Adipocyte (in vitro differentiated cells): ENCODE measurements around the gene ZDHHC13.
"Not testable (repeated sequence)": the region's sequence is repeated elsewhere in the genome, so short reads cannot be mapped to it uniquely, and the experiment has no call there.

Experiments used
- DNase-seq: peaks from one replicate; pipeline ENCODE4 v3.0.0-alpha.2; 2015; ENCODE audit warnings: low read depth
- H3K27me3 ChIP-seq: replicated peaks from 2 replicates; pipeline ENCODE4 v1.7.0; 2013; ENCODE audit warnings: mild to moderate bottlenecking, low read length, moderate library complexity; ENCODE audit not compliant: control insufficient read depth, insufficient read depth
- H3K36me3 ChIP-seq: 2 replicates; pipeline ENCODE4 v1.7.0; 2013; ENCODE audit warnings: low read length, mild to moderate bottlenecking, moderate library complexity; ENCODE audit not compliant: control insufficient read depth, insufficient read depth, severe bottlenecking
- H3K4me1 ChIP-seq: 2 replicates; pipeline ENCODE4 v1.7.0; 2013; ENCODE audit warnings: mild to moderate bottlenecking, low read length, moderate library complexity; ENCODE audit not compliant: control insufficient read depth, insufficient read depth
- H3K4me3 ChIP-seq: 2 replicates; pipeline ENCODE4 v1.7.0; 2013; ENCODE audit warnings: mild to moderate bottlenecking, low read length, moderate library complexity
- H3K9ac ChIP-seq: 2 replicates; pipeline ENCODE4 v1.7.0; 2013; ENCODE audit warnings: mild to moderate bottlenecking, low read length, moderate library complexity
- H3K9me3 ChIP-seq: 2 replicates; pipeline ENCODE4 v1.7.0; 2013; ENCODE audit warnings: mild to moderate bottlenecking, low read length, moderate library complexity; ENCODE audit not compliant: control insufficient read depth

The ZDHHC13 gene

DNA sequence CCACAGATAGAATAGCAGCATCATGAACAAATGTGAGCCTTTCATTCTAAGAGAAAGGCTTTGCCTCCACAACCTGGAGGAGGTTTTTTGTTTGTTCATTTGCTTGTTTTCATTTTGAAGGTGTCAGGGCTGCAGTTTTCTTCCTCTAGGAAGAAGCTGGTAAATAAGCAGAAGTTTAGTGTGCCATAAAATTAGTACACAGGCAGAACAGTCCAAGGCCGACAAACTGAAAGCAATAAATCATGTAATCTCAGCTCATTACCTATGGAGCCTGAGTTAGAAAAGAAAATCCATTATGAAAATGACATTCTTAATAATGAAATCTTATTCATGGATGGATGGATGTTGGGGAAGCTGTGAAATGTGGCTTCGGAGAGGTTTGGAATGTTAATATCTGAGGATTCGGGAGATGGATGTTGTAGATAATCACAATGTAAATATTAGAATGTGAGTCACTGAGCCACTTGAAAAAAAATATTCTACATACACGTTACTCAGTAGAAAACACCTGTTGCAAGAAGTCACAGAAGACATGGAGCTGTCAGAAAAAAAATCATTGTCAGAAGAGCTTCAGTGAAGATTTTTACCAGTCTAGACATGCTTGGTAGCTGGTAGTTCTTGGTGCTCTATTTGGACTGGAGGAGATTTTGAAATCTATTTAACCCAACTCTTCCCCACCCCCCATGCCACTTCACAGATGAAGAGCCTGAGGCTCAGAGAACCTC is 15.0 kb upstream of the ZDHHC13 start:
- Histone ChIP-seq H3K27me3 (peaks cover 77% of the 10 kb centered on the region), H3K4me3 (no peak overlapping the region)
- DNase-seq: no peak

DNA sequence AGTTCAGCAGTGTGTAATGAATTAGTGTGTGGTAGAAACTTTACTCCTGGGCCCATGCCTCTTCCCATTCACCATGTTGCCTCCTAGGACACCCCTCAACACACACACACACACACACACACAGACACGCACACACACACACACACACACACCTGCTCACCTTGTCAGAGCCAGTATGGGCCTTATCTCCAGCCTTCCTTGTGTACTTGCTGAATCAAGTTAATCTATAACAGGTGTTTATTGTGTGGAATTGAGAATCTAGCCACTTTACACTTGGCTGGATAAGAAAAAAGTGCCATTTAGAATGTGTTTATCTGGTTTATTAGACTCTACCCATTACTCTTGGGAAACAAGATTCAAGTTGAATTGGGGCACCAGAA is 14.5 kb upstream of the ZDHHC13 start:
- no peak for DNase-seq
- peaks cover 12% of the 10 kb centered on the region for H3K9me3 ChIP-seq

More for the DNA sequence above, 15.0 kb upstream of the ZDHHC13 start:
- H3K4me1 ChIP-seq: no peaks in the 10 kb centered on the region
- no peaks in the 10 kb centered on the region for H3K36me3 ChIP-seq
- no peak overlapping the region for H3K9ac ChIP-seq
- peaks cover 12% of the 10 kb centered on the region for H3K9me3 ChIP-seq

DNA sequence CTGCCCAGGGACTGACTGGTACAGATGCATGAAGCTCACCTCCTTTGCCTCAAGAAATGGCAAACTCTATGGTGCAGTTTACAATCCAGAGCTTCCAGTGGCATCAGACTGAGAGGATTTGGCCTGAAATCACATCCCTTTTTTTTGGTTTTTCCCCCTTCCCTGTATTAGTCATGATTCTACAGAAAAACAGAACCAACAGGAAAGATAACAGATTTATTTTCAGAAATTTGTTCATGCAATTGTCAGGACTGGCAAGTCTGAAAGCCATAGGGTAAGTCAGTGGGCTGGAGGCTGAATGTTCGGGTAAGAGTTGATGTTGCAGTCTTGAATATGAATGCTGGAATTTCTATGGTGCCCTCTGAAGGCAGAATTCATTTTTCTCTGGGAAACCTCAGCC is 12.0 kb upstream of the ZDHHC13 start:
- H3K9ac ChIP-seq: no peak overlapping the region
- peaks cover 12% of the 10 kb centered on the region for H3K9me3 ChIP-seq
- no peaks in the 10 kb centered on the region for H3K36me3 ChIP-seq
- H3K4me1 ChIP-seq: peaks cover 3% of the 10 kb centered on the region
- peaks cover 67% of the 10 kb centered on the region for H3K27me3 ChIP-seq
- no peak for DNase-seq
- no peak overlapping the region for H3K4me3 ChIP-seq

More for the DNA sequence above, 14.5 kb upstream of the ZDHHC13 start:
- H3K9ac ChIP-seq: no peak overlapping the region
- H3K4me1 ChIP-seq: no peaks in the 10 kb centered on the region
- no peak overlapping the region for H3K4me3 ChIP-seq
- H3K27me3 ChIP-seq: peaks cover 72% of the 10 kb centered on the region
- H3K36me3 ChIP-seq: no peaks in the 10 kb centered on the region

DNA sequence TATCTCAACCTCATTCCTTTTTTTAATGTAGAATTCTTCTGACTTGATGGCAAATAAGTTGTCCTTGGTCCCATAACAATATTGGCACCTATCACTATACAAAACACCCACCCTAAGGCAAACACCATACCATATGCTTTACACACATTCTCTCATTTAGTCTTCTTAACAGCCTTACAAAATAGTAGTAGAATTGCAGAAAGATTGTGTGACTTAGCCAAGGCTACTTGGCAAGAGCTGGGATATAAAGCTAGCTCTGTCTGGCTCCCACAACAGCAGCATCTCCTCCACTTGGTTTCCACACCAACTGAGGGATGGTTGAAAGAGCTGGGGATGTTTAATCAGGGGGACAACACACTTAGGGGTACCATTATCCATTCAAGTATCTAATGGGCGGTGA is 9.8 kb upstream of the ZDHHC13 start:
- H3K4me1 ChIP-seq: peaks cover 4% of the 10 kb centered on the region
- no peaks in the 10 kb centered on the region for H3K9me3 ChIP-seq
- H3K27me3 ChIP-seq: peaks cover 56% of the 10 kb centered on the region
- DNase-seq: no peak
- H3K4me3 ChIP-seq: no peak overlapping the region
- H3K36me3 ChIP-seq: no peaks in the 10 kb centered on the region
- H3K9ac ChIP-seq: no peak overlapping the region

DNA sequence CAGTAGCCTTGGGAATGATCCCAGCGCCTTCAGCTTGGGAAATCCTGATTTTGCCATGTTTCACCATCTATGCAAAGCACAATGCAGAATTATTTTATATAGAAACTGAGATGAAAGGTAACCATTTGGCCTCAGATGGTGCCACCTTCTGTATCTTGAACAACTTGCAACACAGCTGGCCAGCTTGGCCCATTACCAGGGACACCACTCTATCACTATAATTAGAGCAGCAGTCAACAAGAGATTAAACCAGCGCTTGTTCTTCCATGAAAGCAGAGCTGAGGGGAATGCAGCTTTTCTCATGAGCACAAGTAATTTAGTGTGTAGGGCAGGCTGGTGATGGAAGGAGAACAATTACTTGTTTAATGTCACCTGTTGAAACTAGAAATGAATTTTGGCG is 6.7 kb upstream of the ZDHHC13 start:
- Histone ChIP-seq H3K9me3 (no peaks in the 10 kb centered on the region), H3K36me3 (no peaks in the 10 kb centered on the region), H3K4me1 (peaks cover 4% of the 10 kb centered on the region), H3K9ac (no peak overlapping the region), H3K27me3 (peaks cover 48% of the 10 kb centered on the region), H3K4me3 (no peak overlapping the region)
- no peak for DNase-seq

DNA sequence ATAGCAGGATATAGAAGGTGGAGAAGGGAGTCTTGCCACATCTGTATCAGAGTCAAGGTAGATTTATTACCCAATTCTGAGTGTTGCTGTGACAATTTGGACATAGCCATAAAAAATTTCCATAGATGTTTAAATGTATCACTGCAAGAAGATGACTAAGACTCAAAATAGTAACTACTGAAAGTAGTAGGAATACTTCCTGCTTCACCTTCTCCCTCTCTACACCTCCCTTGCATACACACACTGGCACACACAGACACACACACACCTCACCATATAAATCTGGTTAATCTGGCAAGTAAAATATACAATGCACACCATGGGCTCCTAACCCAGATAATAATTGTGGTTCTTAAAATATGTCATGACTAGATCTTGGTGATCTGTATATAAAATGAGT is 5.2 kb upstream of the ZDHHC13 start:
- Histone ChIP-seq H3K9ac (no peak overlapping the region), H3K9me3 (no peaks in the 10 kb centered on the region), H3K4me3 (no peak overlapping the region), H3K36me3 (no peaks in the 10 kb centered on the region), H3K27me3 (peaks cover 35% of the 10 kb centered on the region), H3K4me1 (peaks cover 4% of the 10 kb centered on the region)
- no peak for DNase-seq

DNA sequence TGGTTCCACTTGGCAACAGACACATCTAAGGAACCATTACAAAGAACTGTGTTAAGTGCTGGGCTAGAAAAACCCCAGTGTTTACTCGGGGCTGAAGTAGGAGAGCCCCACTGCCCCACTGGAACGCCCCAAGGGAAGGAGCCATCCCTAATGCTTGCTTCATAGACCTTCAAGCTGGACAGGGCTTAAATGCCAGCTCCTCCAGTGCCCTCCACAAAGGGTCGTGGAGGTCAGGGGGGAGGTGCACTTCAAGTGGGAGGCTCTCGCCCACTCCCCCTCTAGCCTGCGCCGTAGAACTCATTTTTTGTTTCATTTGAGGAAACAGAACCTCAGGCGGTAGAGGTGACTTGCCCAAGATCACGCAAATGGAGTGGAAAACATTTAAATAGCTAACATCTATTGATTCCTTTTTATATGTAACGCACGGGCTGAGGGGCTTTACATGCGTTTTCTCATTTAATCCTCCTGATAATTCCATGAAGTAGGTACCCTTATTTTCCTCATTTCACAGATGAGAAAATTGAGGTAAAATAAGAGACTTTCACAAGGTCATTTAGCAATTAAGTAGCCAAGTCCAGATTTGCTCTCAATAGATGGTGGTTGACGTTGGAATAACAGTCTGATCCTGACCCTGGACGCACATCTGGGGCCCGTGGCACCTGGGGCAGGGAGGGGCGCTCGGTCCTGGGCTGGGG is 545 bp upstream of the ZDHHC13 start:
- Histone ChIP-seq H3K36me3 (no peaks in the 10 kb centered on the region), H3K4me3 (peak overlapping the region; percentile 89), H3K9me3 (no peaks in the 10 kb centered on the region), H3K9ac (no peak overlapping the region), H3K27me3 (peaks cover 19% of the 10 kb centered on the region), H3K4me1 (peaks cover 4% of the 10 kb centered on the region)
- no peak for DNase-seq

DNA sequence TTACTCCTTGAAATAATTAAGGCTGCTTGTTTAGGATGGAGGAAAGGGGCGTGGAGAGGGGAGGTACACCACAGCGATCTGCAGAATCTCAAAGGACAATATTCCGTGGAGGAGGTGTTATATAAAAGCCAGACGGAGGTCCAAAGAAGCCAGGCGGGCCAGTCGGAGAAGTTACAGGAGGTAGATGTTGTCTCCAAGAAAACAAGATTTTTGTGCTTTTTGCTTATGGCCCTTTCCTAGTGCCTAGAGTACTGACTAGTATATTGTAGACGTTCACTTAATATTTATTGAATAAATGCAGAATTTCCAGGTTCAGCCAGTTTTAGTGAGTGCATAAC is 761 bp downstream of the ZDHHC13 start:
- peaks cover 4% of the 10 kb centered on the region for H3K4me1 ChIP-seq
- H3K27me3 ChIP-seq: peaks cover 8% of the 10 kb centered on the region
- peak overlapping the region; percentile 89 for H3K4me3 ChIP-seq
- H3K9me3 ChIP-seq: no peaks in the 10 kb centered on the region
- no peak for DNase-seq
- H3K9ac ChIP-seq: peak overlapping the region; percentile 83
- H3K36me3 ChIP-seq: no peaks in the 10 kb centered on the region

DNA sequence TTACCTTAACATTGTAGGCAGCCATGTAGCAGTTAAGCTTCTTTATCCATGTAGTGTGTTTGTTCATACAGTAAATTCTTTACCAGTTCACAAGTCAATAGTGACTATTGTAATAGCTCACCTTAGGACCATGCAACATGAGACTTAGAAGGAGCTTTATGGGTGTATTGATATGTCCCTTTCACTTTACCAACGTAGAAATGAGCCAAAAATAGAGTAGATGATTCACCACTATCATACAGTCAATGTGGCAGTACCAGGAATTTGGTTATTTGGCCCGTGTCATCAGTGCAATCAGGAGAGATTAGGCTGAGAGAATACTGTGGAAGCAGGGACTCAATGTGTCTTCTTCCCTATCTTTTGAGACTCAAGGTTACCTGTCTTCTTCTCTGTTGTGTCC is 4.7 kb downstream of the ZDHHC13 start:
- no peak overlapping the region for H3K9ac ChIP-seq
- H3K27me3 ChIP-seq: no peaks in the 10 kb centered on the region
- H3K9me3 ChIP-seq: no peaks in the 10 kb centered on the region
- no peak for DNase-seq
- H3K4me3 ChIP-seq: no peak overlapping the region
- peaks cover 3% of the 10 kb centered on the region for H3K36me3 ChIP-seq
- H3K4me1 ChIP-seq: peaks cover 4% of the 10 kb centered on the region

DNA sequence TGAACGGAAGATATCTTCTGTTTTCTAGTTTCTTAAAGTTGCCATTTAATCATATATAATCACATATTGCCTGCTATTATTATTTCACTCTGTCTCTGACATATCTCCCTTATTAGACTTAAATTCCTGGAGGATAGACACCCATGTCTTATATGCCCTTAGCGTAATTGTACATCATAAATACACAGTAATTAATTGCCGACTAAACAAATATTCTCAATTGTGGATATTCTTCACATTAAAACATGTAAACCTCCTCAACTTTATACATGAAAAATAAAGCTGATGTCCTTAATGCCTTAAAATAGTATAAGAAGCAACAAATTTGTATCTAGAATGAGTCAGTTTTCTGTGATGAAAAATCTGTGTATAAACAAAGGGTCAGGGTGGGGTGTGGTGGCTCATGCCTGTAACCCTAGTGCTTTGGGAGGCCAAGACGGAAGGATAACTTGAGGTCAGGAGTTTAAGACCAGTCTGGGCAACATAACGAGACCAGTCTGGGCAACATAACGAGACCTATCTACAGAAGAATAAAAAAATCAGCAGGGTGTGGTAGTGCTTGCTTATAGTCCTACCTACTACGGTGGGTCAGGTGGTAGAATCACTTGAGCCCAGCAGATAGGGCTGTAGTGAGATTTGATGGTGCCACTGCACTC is 6.1 kb downstream of the ZDHHC13 start:
- H3K9ac ChIP-seq: no peak overlapping the region
- no peaks in the 10 kb centered on the region for H3K4me1 ChIP-seq
- no peaks in the 10 kb centered on the region for H3K27me3 ChIP-seq
- H3K4me3 ChIP-seq: no peak overlapping the region
- H3K9me3 ChIP-seq: no peaks in the 10 kb centered on the region
- peaks cover 3% of the 10 kb centered on the region for H3K36me3 ChIP-seq
- no peak for DNase-seq

DNA sequence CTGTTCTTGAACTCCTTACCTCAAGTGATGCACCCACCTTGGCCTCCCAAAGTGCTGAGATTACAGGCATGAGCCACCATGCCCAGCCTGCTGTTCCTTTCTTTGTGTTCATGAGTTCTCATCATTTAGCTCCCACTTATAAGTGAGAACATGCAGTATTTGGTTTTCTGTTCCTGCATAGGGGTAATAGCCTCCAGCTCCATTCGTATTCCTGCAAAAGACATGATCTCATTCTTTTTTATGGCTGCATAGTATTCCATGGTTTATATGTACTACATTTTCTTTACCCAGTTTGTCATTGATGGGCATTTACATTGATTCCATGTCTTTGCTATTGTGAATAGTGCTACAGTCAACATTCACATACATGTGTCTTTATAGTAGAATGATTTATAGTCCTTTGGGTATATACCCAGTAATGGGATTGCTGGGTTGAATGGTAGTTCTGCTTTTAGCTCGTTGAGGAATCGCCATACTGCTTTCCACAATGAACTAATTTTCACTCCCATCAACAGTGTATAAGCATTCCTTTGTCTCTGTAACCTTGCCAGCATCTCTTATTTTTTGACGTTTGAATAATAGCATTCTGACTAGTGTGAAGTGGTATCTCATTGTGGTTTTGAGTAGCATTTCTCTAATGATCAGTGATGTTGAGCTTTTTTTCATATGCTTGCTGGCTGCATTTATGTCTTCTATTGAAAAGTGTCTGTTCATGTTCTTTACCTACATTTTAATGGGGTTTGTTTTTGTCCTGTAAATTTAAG is 9.8 kb downstream of the ZDHHC13 start:
- H3K4me3 ChIP-seq, H3K4me1 ChIP-seq, H3K9ac ChIP-seq, H3K36me3 ChIP-seq, H3K27me3 ChIP-seq, DNase-seq, H3K9me3 ChIP-seq: not testable (repeated sequence)
